H1 (cell line): ENCODE measurements around the gene LRRC15.

Source experiments
- BACH1 ChIP-seq: IDR thresholded peaks from 2 replicates; pipeline ENCODE4 v1.6.1; 2012; ENCODE audit warnings: low read length, improper control_type of control experiment
- CTCF ChIP-seq, 3 experiments: IDR thresholded peaks; 1 replicate in 2 of 3; 2 replicates in 1 of 3; pipeline versions ENCODE4 v1.5.1 to v1.6.1; 2011; ENCODE audit warnings: low read length in 3 of 3, mild to moderate bottlenecking in 3 of 3, inconsistent platforms in 2 of 3, low read depth in 1 of 3, moderate library complexity in 1 of 3; ENCODE audit not compliant: insufficient read depth in 1 of 3; ENCODE audit errors: control extremely low read depth in 1 of 3
- EZH2 ChIP-seq: fragments of 200-600 bp; sonication (generic); IDR thresholded peaks from 2 replicates; pipeline ENCODE4 v1.7.1; 2012; ENCODE audit warnings: low read depth, mild to moderate bottlenecking, moderate library complexity, low read length, inconsistent platforms; ENCODE audit not compliant: severe bottlenecking
- JUND ChIP-seq: IDR thresholded peaks from 2 replicates; pipeline ENCODE4 v1.6.1; 2011; ENCODE audit warnings: mild to moderate bottlenecking, improper control_type of control experiment, low read length
- MAX ChIP-seq: IDR thresholded peaks from 2 replicates; pipeline ENCODE4 v1.6.1; 2012; ENCODE audit warnings: inconsistent platforms
- POLR2A ChIP-seq, 2 experiments: IDR thresholded peaks; 1 replicate in 1 of 2; 2 replicates in 1 of 2; pipeline ENCODE4 v1.6.1; 2011; ENCODE audit warnings: low read depth in 2 of 2, low read length in 2 of 2, mild to moderate bottlenecking in 2 of 2; ENCODE audit errors: control extremely low read depth in 1 of 2
- POLR2AphosphoS5 ChIP-seq: IDR thresholded peaks from 2 replicates; pipeline ENCODE4 v1.6.1; 2011; ENCODE audit warnings: low read depth, low read length
- SIN3A ChIP-seq, 2 experiments: IDR thresholded peaks in 1 of 2; conservative IDR thresholded peaks in 1 of 2; 2 replicates each; pipeline ENCODE4 v1.6.1; 2011 to 2012; ENCODE audit warnings: low read length in 2 of 2, improper control_type of control experiment in 1 of 2, low read depth in 1 of 2, mild to moderate bottlenecking in 1 of 2
- SP1 ChIP-seq: IDR thresholded peaks from 2 replicates; pipeline ENCODE4 v1.6.1; 2011; ENCODE audit warnings: low read depth, low read length

GRCh38 chr3:194343561-194343893 lies 26.0 kb downstream of the LRRC15 start:
- TF ChIP-seq CTCF (IDR thresholded peaks at IDR 0.05; ENCODE audit: control extremely low read depth in 1 of 3, insufficient read depth in 1 of 3, low read depth in 1 of 3, low read length in 3 of 3) (no peak), MAX (no peak), SP1 (no peak), BACH1 (no peak), POLR2A (IDR thresholded peaks at IDR 0.05; ENCODE audit: control extremely low read depth in 1 of 2, low read depth in 2 of 2, low read length in 2 of 2) (no peak), JUND (no peak), SIN3A (conservative IDR thresholded peaks at IDR 0.05 in 1 of 2, IDR thresholded peaks at IDR 0.05 in 1 of 2; ENCODE audit: low read depth in 1 of 2, low read length in 2 of 2) (no peak), POLR2AphosphoS5 (no peak), EZH2 (no peak)
